Type B pancreatic cell (in vitro differentiated cells): ENCODE measurements around the gene SLC44A2. TPM values are rescaled to one million over a fixed set of nuclear protein-coding genes. Genes with fewer than 3 reads are reported as not detected.

ENCODE experiments used
- DNase-seq: peaks from one replicate; pipeline ENCODE4 v3.0.0; 2021; ENCODE audit warnings: mixed read lengths; ENCODE audit not compliant: unreplicated experiment; ENCODE audit errors: extremely low spot score
- H3K27ac Mint-ChIP-seq: 2 replicates; pipeline ENCODE4 v1.8.0; 2021; ENCODE audit warnings: mild to moderate bottlenecking, mixed read lengths
- H3K27me3 Mint-ChIP-seq: 2 replicates; pipeline ENCODE4 v1.8.0; 2021; ENCODE audit warnings: mixed read lengths
- H3K36me3 Mint-ChIP-seq: 2 replicates; pipeline ENCODE4 v1.8.0; 2021; ENCODE audit warnings: mixed read lengths
- H3K4me1 Mint-ChIP-seq: one replicate; pipeline ENCODE4 v1.8.0; 2021; ENCODE audit warnings: mixed read lengths; ENCODE audit not compliant: unreplicated experiment
- H3K4me3 Mint-ChIP-seq: 2 replicates; pipeline ENCODE4 v1.8.0; 2021; ENCODE audit warnings: mild to moderate bottlenecking, mixed read lengths
- H3K9me3 Mint-ChIP-seq: 2 replicates; pipeline ENCODE4 v1.8.0; 2021; ENCODE audit warnings: mixed read lengths
- total RNA-seq: library from RNA; stranded (reverse); gene quantifications from 2 replicates; pipeline ENCODE4 v1.2.1, GENCODE V29; 2021; ENCODE audit warnings: low replicate concordance
- TF ChIP-seq, protein P1 (sequence below): fragments of 200-600 bp; sonication (generic); conservative IDR thresholded peaks from 2 replicates; pipeline ENCODE4 v1.5.0; 2021; ENCODE audit warnings: antibody characterized with exemption, mild to moderate bottlenecking

The SLC44A2 gene
- total RNA-seq, 1 donor from 2014 or later = 148 TPM

DNA sequence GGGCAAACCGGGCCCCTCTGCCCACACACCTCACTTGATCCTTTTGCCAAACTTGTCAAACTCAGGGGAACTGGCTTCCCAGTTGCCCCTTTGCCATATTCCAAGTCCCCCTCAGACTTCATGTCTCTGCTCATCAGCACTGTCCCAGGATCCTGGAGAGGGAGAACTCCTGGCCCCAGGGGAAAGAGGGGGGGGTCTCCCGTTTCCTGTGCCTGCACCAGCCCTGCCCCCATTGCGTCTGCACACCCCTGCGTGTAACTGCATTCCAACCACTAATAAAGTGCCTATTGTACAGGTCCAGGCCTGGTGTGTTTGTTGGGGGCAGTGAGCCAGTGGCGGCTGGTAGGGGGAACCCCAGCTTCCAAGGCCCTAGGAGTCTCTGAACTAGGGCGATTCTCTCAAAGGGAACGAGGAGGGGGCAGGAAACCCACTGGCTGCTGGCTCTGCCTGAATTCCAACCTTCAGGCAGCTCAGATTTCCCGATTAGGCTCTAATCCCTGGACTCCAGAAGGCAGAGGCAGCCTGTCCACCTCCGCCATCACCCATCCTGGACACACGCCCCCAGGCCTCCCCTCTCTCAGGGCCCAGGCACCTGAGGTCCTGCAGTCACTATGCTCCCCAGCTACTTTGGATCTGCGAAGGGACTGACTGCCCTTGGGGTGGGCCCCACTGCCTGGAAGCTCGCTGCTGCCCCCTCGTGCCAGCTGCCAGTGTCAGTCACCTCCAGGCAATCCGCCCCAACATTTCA is 19.1 kb downstream of the SLC44A2 start:
- TF ChIP-seq, protein P1, sequence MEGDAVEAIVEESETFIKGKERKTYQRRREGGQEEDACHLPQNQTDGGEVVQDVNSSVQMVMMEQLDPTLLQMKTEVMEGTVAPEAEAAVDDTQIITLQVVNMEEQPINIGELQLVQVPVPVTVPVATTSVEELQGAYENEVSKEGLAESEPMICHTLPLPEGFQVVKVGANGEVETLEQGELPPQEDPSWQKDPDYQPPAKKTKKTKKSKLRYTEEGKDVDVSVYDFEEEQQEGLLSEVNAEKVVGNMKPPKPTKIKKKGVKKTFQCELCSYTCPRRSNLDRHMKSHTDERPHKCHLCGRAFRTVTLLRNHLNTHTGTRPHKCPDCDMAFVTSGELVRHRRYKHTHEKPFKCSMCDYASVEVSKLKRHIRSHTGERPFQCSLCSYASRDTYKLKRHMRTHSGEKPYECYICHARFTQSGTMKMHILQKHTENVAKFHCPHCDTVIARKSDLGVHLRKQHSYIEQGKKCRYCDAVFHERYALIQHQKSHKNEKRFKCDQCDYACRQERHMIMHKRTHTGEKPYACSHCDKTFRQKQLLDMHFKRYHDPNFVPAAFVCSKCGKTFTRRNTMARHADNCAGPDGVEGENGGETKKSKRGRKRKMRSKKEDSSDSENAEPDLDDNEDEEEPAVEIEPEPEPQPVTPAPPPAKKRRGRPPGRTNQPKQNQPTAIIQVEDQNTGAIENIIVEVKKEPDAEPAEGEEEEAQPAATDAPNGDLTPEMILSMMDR = peak; percentile 89
- Mint-ChIP-seq H3K27me3 (no peaks in the 10 kb centered on the region), H3K36me3 (no peaks in the 10 kb centered on the region), H3K4me1 (peaks cover 34% of the 10 kb centered on the region), H3K9me3 (no peaks in the 10 kb centered on the region), H3K4me3 (peak overlapping the region; percentile 61), H3K27ac (peak overlapping the region; percentile 86)
- peak; percentile 91 for DNase-seq

DNA sequence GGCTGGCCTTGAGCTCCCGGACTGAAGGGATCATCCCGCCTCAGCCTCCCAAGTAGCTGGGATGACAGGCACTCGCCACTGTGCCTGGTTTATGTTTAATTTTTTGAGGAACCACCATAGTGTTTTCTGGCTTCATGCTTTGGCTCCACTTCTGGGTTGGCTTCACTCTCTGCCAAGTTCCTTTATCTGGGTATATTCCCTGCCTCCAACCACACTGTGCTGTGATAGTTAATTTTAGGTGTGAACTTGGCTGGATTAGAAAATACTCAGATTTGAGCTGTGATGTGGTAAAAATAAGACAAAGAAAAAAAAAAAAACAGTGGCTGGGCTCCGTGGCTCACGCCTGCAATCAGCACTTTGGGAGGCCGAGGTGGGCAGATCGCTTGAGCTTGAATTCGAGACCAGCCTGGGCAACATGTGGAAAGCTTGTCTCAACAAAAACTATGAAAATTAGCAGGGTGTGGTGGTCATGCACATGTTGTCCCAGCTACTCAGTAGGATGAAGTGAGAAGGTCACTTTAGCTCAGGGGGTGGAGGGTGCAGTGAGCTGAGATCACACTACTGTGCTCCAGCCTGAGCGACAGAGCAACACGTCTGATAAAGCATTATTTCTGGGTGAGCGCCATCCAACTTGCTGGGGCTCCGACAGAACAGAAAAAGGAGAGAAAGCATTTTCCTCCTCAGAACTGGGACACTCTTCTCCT is 21.3 kb downstream of the SLC44A2 start:
- peaks cover 34% of the 10 kb centered on the region for H3K4me1 Mint-ChIP-seq
- H3K36me3 Mint-ChIP-seq = no peaks in the 10 kb centered on the region
- DNase-seq = no peak
- no peaks in the 10 kb centered on the region for H3K9me3 Mint-ChIP-seq
- no peak overlapping the region for H3K27ac Mint-ChIP-seq
- H3K27me3 Mint-ChIP-seq = no peaks in the 10 kb centered on the region
- TF ChIP-seq, protein P1 = no peak
- H3K4me3 Mint-ChIP-seq = no peak overlapping the region

DNA sequence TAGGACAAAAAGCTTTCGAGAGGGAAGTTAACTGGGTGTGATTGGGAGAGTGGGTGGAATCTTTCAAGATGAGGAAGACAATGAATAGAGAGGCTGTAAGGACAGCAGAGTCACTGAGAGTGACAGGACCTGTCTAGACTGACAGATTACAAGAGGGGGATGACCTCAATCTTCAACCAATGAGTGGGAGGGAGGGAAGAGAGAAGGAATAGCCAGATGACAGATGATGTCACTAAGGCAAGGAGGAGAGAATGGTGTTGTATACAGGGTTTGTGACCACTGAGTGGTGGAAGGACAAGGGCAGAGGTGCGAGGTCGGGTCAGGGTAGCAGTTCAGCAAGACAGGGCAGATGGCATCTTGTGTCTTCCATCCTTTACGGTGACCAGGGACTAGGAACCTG is 23.0 kb downstream of the SLC44A2 start:
- Mint-ChIP-seq H3K27me3 (no peaks in the 10 kb centered on the region), H3K4me1 (peaks cover 26% of the 10 kb centered on the region), H3K4me3 (peak overlapping the region; percentile 64), H3K36me3 (no peaks in the 10 kb centered on the region), H3K27ac (peak overlapping the region; percentile 30), H3K9me3 (no peaks in the 10 kb centered on the region)
- no peak for DNase-seq
- TF ChIP-seq, protein P1 = no peak

DNA sequence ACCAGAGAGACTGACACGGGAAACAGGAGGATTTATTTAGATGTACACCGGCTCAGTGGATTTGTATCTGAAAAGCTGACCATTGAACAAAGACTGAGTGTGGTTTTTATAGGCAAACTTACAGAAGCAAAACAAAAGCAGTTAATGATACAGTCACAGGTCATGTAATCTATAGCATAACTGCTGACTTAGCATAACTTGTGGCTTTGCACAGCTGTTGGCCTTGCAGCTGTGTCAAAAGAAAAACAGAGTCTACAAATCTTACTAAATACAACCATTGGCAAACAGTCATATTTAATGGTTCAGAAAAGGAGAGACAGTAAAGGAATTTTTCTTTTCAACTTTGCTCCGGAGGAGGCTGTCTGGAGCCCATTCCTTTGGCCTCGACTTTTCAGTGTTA is 26.5 kb downstream of the SLC44A2 start:
- TF ChIP-seq, protein P1 = no peak
- DNase-seq = no peak
- Mint-ChIP-seq H3K27me3 (peaks cover 4% of the 10 kb centered on the region), H3K27ac (peak overlapping the region; percentile 84), H3K36me3 (peaks cover 19% of the 10 kb centered on the region), H3K4me1 (peaks cover 28% of the 10 kb centered on the region), H3K9me3 (no peaks in the 10 kb centered on the region), H3K4me3 (peak overlapping the region; percentile 77)

DNA sequence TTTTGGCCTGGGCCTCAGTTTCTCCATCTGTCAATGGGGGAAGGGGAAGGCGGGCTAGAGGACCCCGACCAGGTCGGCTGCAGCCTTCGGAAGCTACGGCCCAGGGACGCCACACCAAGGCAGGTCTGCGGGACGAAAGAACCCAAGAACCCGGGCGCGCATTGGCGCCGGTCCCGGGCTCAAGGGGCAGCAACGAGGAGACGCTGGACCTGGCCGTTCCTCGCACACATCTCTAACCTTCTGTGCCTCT is 28.1 kb downstream of the SLC44A2 start:
- Mint-ChIP-seq H3K27ac (peak overlapping the region; percentile 99), H3K4me1 (peaks cover 28% of the 10 kb centered on the region), H3K36me3 (peaks cover 23% of the 10 kb centered on the region), H3K9me3 (no peaks in the 10 kb centered on the region), H3K27me3 (peaks cover 4% of the 10 kb centered on the region), H3K4me3 (peak overlapping the region; percentile 96)
- DNase-seq = no peak
- TF ChIP-seq, protein P1 = no peak
